ENCODE data around the gene NR2C2.

Gene NR2C2

GRCh38 chr3:14948609-14949038 lies 1.2 kb downstream of the NR2C2 start:
- H3K27ac ChIP-seq = peak overlapping the region; percentile 86
- TF ChIP-seq CTCF (conservative IDR thresholded peaks at IDR 0.05) = no peak
- no peak for TF ChIP-seq ZFX (IDR thresholded peaks at IDR 0.05)

GRCh38 chr3:14949126-14949525 lies 1.7 kb downstream of the NR2C2 start:
- peak overlapping the region; percentile 86 for H3K27ac ChIP-seq
- TF ChIP-seq CTCF (conservative IDR thresholded peaks at IDR 0.05) (no peak), ZFX (IDR thresholded peaks at IDR 0.05) (no peak)

- TF ChIP-seq ZFX (IDR thresholded peaks at IDR 0.05) (no peak), CTCF (conservative IDR thresholded peaks at IDR 0.05) (no peak)
- no peak overlapping the region for H3K27ac ChIP-seq
Observed at GRCh38 chr3:14950274-14950673, 2.9 kb downstream of the NR2C2 start.

- no peak for TF ChIP-seq CTCF (conservative IDR thresholded peaks at IDR 0.05)
- TF ChIP-seq ZFX (IDR thresholded peaks at IDR 0.05) = no peak
- no peak overlapping the region for H3K27ac ChIP-seq
Observed at GRCh38 chr3:14957153-14957552, 9.8 kb downstream of the NR2C2 start.

- no peak overlapping the region for H3K27ac ChIP-seq
- TF ChIP-seq CTCF (conservative IDR thresholded peaks at IDR 0.05) (no peak), ZFX (IDR thresholded peaks at IDR 0.05) (no peak)
Observed at GRCh38 chr3:14957925-14958324, 10.5 kb downstream of the NR2C2 start.

- no peak overlapping the region for H3K27ac ChIP-seq
- TF ChIP-seq CTCF (conservative IDR thresholded peaks at IDR 0.05) (no peak), ZFX (IDR thresholded peaks at IDR 0.05) (no peak)
Observed at GRCh38 chr3:14959359-14959943, 12.1 kb downstream of the NR2C2 start.

GRCh38 chr3:14962762-14963161 lies 15.4 kb downstream of the NR2C2 start:
- no peak for TF ChIP-seq ZFX (IDR thresholded peaks at IDR 0.05)
- TF ChIP-seq CTCF (conservative IDR thresholded peaks at IDR 0.05) = no peak
- no peak overlapping the region for H3K27ac ChIP-seq
